BE2C (cell line): Measurements from ENCODE around the gene HTR6.

ENCODE experiments used
- DNase-seq: peaks from one replicate; pipeline ENCODE4 v3.0.0-alpha.2; 2020
- H3K27me3 ChIP-seq: fragments of 250-450 bp; sonication (Bioruptor Pico); 2 replicates; pipeline ENCODE4 v1.5.1; 2020; ENCODE audit warnings: mild to moderate bottlenecking
- H3K36me3 ChIP-seq: fragments of 250-450 bp; sonication (Bioruptor Pico); 2 replicates; pipeline ENCODE4 v1.5.1; 2020; ENCODE audit warnings: mild to moderate bottlenecking
- H3K4me1 ChIP-seq: fragments of 250-450 bp; sonication (Bioruptor Pico); 2 replicates; pipeline ENCODE4 v1.5.1; 2020
- H3K4me3 ChIP-seq: 2 replicates; pipeline ENCODE4 v1.5.1; 2011; ENCODE audit warnings: low read depth, low read length
- H3K9me3 ChIP-seq: fragments of 250-450 bp; sonication (Bioruptor Pico); 2 replicates; pipeline ENCODE4 v1.5.1; 2020
- CTCF ChIP-seq: IDR thresholded peaks from 2 replicates; pipeline ENCODE4 v1.5.1; 2012; ENCODE audit warnings: mild to moderate bottlenecking, low read depth, low read length

The HTR6 gene

GRCh38 chr1:19704247-19705113, 39.8 kb downstream of the HTR6 start:
- TF ChIP-seq CTCF: peak; percentile 75
- Histone ChIP-seq H3K9me3 (no peaks in the 10 kb centered on the region), H3K36me3 (no peaks in the 10 kb centered on the region), H3K4me3 (peak overlapping the region; percentile 49), H3K27me3 (no peaks in the 10 kb centered on the region), H3K4me1 (no peaks in the 10 kb centered on the region)
- peak; percentile 74 for DNase-seq

- H3K9me3 ChIP-seq: no peaks in the 10 kb centered on the region
- no peak overlapping the region for H3K4me3 ChIP-seq
- no peaks in the 10 kb centered on the region for H3K27me3 ChIP-seq
- no peak for TF ChIP-seq CTCF
- no peaks in the 10 kb centered on the region for H3K36me3 ChIP-seq
- H3K4me1 ChIP-seq: no peaks in the 10 kb centered on the region
- DNase-seq: no peak
Observed at GRCh38 chr1:19705464-19705863, 40.8 kb downstream of the HTR6 start.

- Histone ChIP-seq H3K9me3 (no peaks in the 10 kb centered on the region), H3K36me3 (no peaks in the 10 kb centered on the region), H3K4me1 (no peaks in the 10 kb centered on the region), H3K27me3 (no peaks in the 10 kb centered on the region), H3K4me3 (no peak overlapping the region)
- no peak for DNase-seq
- TF ChIP-seq CTCF: no peak
Observed at GRCh38 chr1:19706136-19706535, 41.5 kb downstream of the HTR6 start.

GRCh38 chr1:19708567-19709110, 44.0 kb downstream of the HTR6 start:
- Histone ChIP-seq H3K4me1 (no peaks in the 10 kb centered on the region), H3K36me3 (no peaks in the 10 kb centered on the region), H3K4me3 (no peak overlapping the region), H3K27me3 (no peaks in the 10 kb centered on the region), H3K9me3 (no peaks in the 10 kb centered on the region)
- no peak for DNase-seq
- TF ChIP-seq CTCF: no peak

- Histone ChIP-seq H3K36me3 (no peaks in the 10 kb centered on the region), H3K27me3 (no peaks in the 10 kb centered on the region), H3K9me3 (no peaks in the 10 kb centered on the region), H3K4me3 (no peak overlapping the region), H3K4me1 (no peaks in the 10 kb centered on the region)
- TF ChIP-seq CTCF: no peak
- DNase-seq: no peak
Observed at GRCh38 chr1:19709260-19709793, 44.7 kb downstream of the HTR6 start.
